Sigmoid colon (tissue), 7 donors: ENCODE measurements around the gene CENPP. TPM values are rescaled to one million over a fixed set of nuclear protein-coding genes. Genes with fewer than 3 reads are reported as not detected.

ENCODE experiments used
- DNase-seq: peaks from one replicate; pipeline ENCODE4 v3.0.0-alpha.2; 2019
- H3K27ac ChIP-seq, 4 donors: fragments of 200-600 bp; sonication (generic); one replicate each; pipeline ENCODE4 v1.5.1; 2016 to 2019; ENCODE audit warnings: mild to moderate bottlenecking in 1 of 4
- H3K27me3 ChIP-seq, 3 donors: fragments of 200-600 bp; sonication (generic); one replicate each; pipeline ENCODE4 v1.5.1; 2019; ENCODE audit warnings: mild to moderate bottlenecking in 1 of 3
- H3K36me3 ChIP-seq, 4 donors: fragments of 200-600 bp; sonication (generic); one replicate each; pipeline ENCODE4 v1.5.1; 2016 to 2019
- H3K4me1 ChIP-seq, 4 donors: fragments of 200-600 bp; sonication (generic); one replicate each; pipeline ENCODE4 v1.5.1; 2017 to 2019
- H3K4me3 ChIP-seq, 4 donors: fragments of 200-600 bp; sonication (generic); one replicate each; pipeline ENCODE4 v1.5.1; 2017 to 2019; ENCODE audit warnings: mild to moderate bottlenecking in 2 of 4, moderate library complexity in 1 of 4
- H3K9me3 ChIP-seq, 4 donors: fragments of 200-600 bp in 3 of 4; sonication (generic) in 3 of 4; one replicate each; pipeline versions ENCODE4 v1.5.1 to v1.6.1; 2013 to 2019
- EP300 ChIP-seq, 4 donors: sonication (generic); formaldehyde crosslinking; IDR thresholded peaks; one replicate each; pipeline ENCODE4 v1.6.1; 2017; ENCODE audit warnings: antibody characterized with exemption in 4 of 4
- POLR2A ChIP-seq, 2 donors: fragments of 450-650 bp; IDR thresholded peaks; one replicate each; pipeline ENCODE4 v1.6.1; 2016; ENCODE audit warnings: antibody characterized with exemption in 2 of 2, mild to moderate bottlenecking in 2 of 2, moderate library complexity in 2 of 2
- POLR2AphosphoS5 ChIP-seq, 4 donors: sonication (generic); formaldehyde crosslinking; IDR thresholded peaks; one replicate each; pipeline ENCODE4 v1.6.1; 2017; ENCODE audit warnings: antibody characterized with exemption in 4 of 4
- WGBS, 2 donors: extraction: QIAGEN DNeasy Blood & Tissue Kit; methylation state at CpG; one replicate each; pipeline ENCODE4 v1.1.7; 2013; 5-methylcytosine and 5-hydroxymethylcytosine counted together
- intact Hi-C: fragments of 100-400 bp; cut with DNase I; formaldehyde crosslinking; loops from one replicate; pipeline ENCODE4 v1.15.1; 2023
- polyA plus RNA-seq, 3 donors: library from polyadenylated mRNA; stranded (reverse); fragments of 200-250 nt; gene quantifications; one replicate each; pipeline ENCODE4 v1.2.3, GENCODE V29; 2013
- total RNA-seq, 4 donors: library from RNA; depleted of rRNA; stranded (reverse); fragments of >200 nt; gene quantifications; one replicate each; pipeline ENCODE4 v1.1.0, GENCODE V29; 2016
- TF ChIP-seq, protein P1 (sequence below), 4 experiments: fragments of 450-650 bp in 3 of 4; fragments of 200-600 bp in 1 of 4; IDR thresholded peaks; one replicate each; pipeline ENCODE4 v1.5.1; 2016 to 2019; ENCODE audit warnings: antibody characterized with exemption in 4 of 4, mild to moderate bottlenecking in 3 of 4, moderate library complexity in 2 of 4
- donor health status: healthy with polysubstance abuse.
- donor health status: Bipolar disorder and iron deficiency.
- donor health status: healthy.

The CENPP gene
- total and polyA plus RNA-seq, 7 donors = 0.60 to 11.9 (median 2.4) TPM

DNA sequence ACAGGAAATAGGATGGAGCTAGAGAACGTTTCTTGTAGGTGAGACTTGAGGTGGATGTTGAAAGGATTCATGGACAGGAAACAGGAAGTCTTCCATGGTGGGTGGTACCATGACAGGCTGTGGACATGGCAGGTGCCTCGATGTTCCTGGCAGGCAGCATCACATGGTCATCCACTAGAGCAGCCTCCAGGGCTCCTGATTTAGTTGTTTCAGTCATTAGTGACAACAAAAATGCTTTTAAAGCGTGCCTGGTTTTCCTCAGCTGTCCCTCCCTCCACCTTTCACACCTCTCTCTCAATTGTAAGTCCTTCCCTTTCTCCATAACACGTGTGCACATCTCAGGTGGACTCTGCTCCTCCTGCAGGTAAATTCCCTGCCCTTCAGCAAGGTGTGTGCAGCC lies 181.7 kb downstream of the CENPP start:
- intact Hi-C loops = loop anchor here (2.0 kb wide), 1 partner anchor 43 kb away; no protein-coding TSS in a partner anchor
- Histone ChIP-seq H3K4me1 (peaks cover 0 to 74% (median 64%) of the 10 kb centered on the region in 4 donors), H3K36me3 (no peaks in the 10 kb centered on the region), H3K4me3 (no peak overlapping the region), H3K27me3 (no peaks in the 10 kb centered on the region), H3K9me3 (no peaks in the 10 kb centered on the region), H3K27ac (peak overlapping the region; percentile 72 to 88 (median 82))
- WGBS, 2 donors = 62% methylated on average over 4 of the region's 4 CpGs
- DNase-seq = no peak
- peak in 1 of 4 donors; percentile 27 for TF ChIP-seq POLR2AphosphoS5 (IDR thresholded peaks at IDR 0.05)
- TF ChIP-seq, protein P1, sequence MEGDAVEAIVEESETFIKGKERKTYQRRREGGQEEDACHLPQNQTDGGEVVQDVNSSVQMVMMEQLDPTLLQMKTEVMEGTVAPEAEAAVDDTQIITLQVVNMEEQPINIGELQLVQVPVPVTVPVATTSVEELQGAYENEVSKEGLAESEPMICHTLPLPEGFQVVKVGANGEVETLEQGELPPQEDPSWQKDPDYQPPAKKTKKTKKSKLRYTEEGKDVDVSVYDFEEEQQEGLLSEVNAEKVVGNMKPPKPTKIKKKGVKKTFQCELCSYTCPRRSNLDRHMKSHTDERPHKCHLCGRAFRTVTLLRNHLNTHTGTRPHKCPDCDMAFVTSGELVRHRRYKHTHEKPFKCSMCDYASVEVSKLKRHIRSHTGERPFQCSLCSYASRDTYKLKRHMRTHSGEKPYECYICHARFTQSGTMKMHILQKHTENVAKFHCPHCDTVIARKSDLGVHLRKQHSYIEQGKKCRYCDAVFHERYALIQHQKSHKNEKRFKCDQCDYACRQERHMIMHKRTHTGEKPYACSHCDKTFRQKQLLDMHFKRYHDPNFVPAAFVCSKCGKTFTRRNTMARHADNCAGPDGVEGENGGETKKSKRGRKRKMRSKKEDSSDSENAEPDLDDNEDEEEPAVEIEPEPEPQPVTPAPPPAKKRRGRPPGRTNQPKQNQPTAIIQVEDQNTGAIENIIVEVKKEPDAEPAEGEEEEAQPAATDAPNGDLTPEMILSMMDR (IDR thresholded peaks at IDR 0.05) = no peak
- no peak for TF ChIP-seq POLR2A (IDR thresholded peaks at IDR 0.05)
- no peak for TF ChIP-seq EP300 (IDR thresholded peaks at IDR 0.05)

DNA sequence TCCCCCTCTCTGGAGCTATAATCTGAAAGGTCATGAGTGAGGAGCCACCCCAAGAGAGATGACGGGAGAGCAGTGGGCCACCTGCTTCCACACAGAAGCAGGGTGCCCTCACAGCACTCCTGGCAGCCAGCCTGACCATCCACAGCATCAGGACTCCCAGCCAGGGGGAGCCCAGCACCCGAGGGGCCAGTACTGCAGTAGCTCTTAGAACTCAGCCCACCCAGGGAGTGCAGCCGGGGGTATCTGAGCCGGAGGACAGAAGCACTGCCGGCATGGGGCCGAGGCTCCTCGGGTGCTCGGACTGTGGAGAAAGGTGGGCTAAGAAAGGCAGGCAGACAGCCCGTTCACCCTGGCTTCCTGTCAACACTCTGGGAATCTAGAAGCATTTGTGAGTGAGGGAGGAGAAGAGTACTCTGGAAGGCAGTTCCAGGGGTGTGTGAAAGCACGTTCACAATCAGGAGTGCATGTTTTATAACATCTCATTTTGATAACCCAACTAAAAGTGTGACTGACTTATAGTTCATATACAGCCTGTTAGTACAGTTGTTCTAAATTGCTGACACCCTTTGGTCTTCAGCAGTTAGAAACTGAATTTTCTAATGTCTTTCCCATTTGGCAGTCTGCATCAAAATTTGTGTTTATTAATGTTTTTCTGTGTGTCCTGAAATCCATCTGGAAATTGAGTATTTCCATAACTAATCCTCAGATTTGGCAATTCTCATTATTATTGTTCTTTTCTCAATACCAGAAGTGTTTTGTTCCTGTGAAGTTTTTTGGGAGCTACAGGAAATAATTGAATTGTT lies 182.5 kb downstream of the CENPP start:
- TF ChIP-seq POLR2AphosphoS5 (IDR thresholded peaks at IDR 0.05) (no peak), EP300 (IDR thresholded peaks at IDR 0.05) (no peak), POLR2A (IDR thresholded peaks at IDR 0.05) (no peak)
- TF ChIP-seq, protein P1 (IDR thresholded peaks at IDR 0.05) = no peak
- Histone ChIP-seq H3K4me3 (no peak overlapping the region), H3K27ac (peak overlapping the region; percentile 72 to 88 (median 82)), H3K9me3 (no peaks in the 10 kb centered on the region), H3K4me1 (peaks cover 0 to 75% (median 66%) of the 10 kb centered on the region in 4 donors), H3K36me3 (no peaks in the 10 kb centered on the region), H3K27me3 (no peaks in the 10 kb centered on the region)
- DNase-seq = peak; percentile 70
- WGBS, 2 donors = 69 to 74% methylated on average over 10 of the region's 10 CpGs
- intact Hi-C loops = no loop called here

DNA sequence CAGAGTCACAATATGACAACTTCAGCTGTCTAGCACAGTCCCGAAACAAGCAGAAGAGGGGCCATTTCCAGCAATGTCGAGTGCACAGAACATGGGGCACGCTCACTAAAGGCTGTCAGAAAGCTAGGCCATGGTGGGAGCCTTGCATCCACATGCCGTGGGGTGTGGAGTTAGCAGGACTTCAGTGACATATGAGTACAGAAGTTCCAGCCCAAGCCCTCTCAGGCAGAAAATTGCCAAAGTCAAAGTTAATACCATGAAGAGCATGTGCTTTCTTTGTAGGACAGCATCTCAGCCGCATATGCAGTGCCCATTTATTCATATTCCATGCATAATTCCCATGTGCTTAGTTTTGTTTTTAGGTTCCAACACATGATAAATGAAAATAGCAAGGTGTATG lies 183.3 kb downstream of the CENPP start:
- peak overlapping the region in 3 of 4 donors; percentile 78 to 88 (median 87) for H3K27ac ChIP-seq
- peaks cover 0 to 75% (median 59%) of the 10 kb centered on the region in 4 donors for H3K4me1 ChIP-seq

DNA sequence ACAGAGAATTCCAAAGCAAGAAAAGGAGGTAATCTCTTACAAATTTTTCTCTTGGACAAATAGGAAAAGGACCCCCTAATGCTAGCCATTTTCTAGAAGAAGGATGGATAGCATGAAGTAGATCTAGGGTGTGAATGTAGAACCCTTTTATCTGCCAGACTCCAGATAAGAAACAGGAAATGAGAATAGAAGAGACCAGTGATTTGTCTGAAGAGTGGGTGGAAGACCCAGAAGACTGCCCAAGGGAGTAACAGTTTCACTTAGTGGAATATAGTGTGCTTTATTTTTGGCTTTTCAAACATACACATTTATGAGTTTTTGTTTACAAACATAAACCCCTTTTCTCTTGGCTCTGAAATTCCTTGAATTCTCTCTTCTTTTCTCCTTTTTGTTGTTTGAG lies 185.0 kb downstream of the CENPP start:
- Histone ChIP-seq H3K4me1 (peaks cover 0 to 58% (median 43%) of the 10 kb centered on the region in 4 donors), H3K27ac (no peak overlapping the region), H3K9me3 (no peaks in the 10 kb centered on the region), H3K36me3 (no peaks in the 10 kb centered on the region), H3K27me3 (no peaks in the 10 kb centered on the region), H3K4me3 (no peak overlapping the region)
- DNase-seq = no peak
- TF ChIP-seq EP300 (IDR thresholded peaks at IDR 0.05) (no peak), POLR2A (IDR thresholded peaks at IDR 0.05) (no peak)
- intact Hi-C loops = no loop called here

More for the DNA sequence above, 183.3 kb downstream of the CENPP start:
- H3K36me3 ChIP-seq = no peaks in the 10 kb centered on the region
- no peak overlapping the region for H3K4me3 ChIP-seq
- no peaks in the 10 kb centered on the region for H3K27me3 ChIP-seq
- TF ChIP-seq POLR2AphosphoS5 (IDR thresholded peaks at IDR 0.05) (no peak), POLR2A (IDR thresholded peaks at IDR 0.05) (no peak), EP300 (IDR thresholded peaks at IDR 0.05) (no peak)
- TF ChIP-seq, protein P1 (IDR thresholded peaks at IDR 0.05) = no peak
- no peak for DNase-seq
- intact Hi-C loops = no loop called here
- no peaks in the 10 kb centered on the region for H3K9me3 ChIP-seq
- 96 to 98% methylated on average over 5 of the region's 5 CpGs for WGBS, 2 donors

DNA sequence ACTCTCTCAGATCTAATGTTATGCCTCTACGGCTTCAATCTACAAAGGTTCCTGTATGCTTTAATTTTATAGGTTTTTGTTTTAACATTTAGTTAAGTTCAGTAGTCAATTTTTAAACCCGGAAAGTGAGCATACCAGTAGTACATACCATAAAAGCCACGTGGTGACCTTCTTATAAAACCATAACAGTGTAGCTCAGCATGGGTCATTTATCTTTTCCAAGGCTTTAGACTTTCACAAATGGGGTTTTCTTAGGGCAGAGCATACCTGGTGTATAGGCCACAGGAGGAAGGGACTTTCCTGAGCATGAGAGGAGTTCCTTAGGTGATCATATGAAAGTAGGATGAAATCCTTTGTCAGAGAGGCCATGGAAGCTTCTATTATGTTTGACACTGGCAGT lies 186.9 kb downstream of the CENPP start:
- intact Hi-C loops = no loop called here
- WGBS, 2 donors = 16 to 55% methylated on average over 3 of the region's 3 CpGs
- H3K4me1 ChIP-seq = peaks cover 0 to 39% (median 24%) of the 10 kb centered on the region in 4 donors
- H3K9me3 ChIP-seq = no peaks in the 10 kb centered on the region
- TF ChIP-seq, protein P1 (IDR thresholded peaks at IDR 0.05) = no peak
- TF ChIP-seq EP300 (IDR thresholded peaks at IDR 0.05) = no peak
- TF ChIP-seq POLR2AphosphoS5 (IDR thresholded peaks at IDR 0.05) = no peak
- no peak for TF ChIP-seq POLR2A (IDR thresholded peaks at IDR 0.05)
- no peaks in the 10 kb centered on the region for H3K27me3 ChIP-seq
- no peak overlapping the region for H3K27ac ChIP-seq
- no peak for DNase-seq
- no peak overlapping the region for H3K4me3 ChIP-seq
- H3K36me3 ChIP-seq = no peaks in the 10 kb centered on the region
